Activated naive CD8-positive, alpha-beta T cell treated with anti-CD3 and anti-CD28 coated beads, Interleukin-2, amount 50 U/mL, for 16 hours (primary cell): ENCODE measurements around the gene CRKL.
"Not testable (repeated sequence)": the region's sequence is repeated elsewhere in the genome, so short reads cannot be mapped to it uniquely, and the experiment has no call there.

Source experiments
- DNase-seq: peaks from one replicate; pipeline ENCODE4 v3.0.0-alpha.2; 2020; ENCODE audit warnings: low read depth, low spot score

CRKL gene

GRCh38 chr22:20901093-20902033 is 15.8 kb upstream of the CRKL start:
- DNase-seq: not testable (repeated sequence)

DNA sequence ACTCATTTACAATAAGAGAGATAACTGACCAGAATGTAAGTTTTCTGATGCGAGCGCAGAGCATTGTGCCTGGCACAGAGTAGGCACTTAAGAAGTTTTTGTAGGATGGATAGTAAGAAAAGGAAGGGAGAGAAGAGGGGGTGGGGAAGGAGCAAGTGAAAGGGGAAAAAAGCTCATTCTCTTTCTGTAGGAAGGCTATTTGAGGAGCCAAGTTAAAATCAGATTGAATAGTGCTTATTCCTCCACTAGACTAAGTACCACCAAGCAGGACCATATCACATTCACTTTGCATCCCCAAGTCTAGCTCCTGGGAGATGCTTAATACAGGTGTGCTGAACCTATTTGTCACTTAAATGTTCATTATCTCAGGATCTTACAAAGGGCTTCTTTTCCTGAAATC is 14.1 kb upstream of the CRKL start:
- no peak for DNase-seq

GRCh38 chr22:20904008-20904979 is 12.9 kb upstream of the CRKL start:
- DNase-seq: no peak

- DNase-seq: no peak
These were observed 12.2 kb upstream of the CRKL start for GRCh38 chr22:20904980-20905355.

- no peak for DNase-seq
These were observed 11.5 kb upstream of the CRKL start for GRCh38 chr22:20905415-20906386.

DNA sequence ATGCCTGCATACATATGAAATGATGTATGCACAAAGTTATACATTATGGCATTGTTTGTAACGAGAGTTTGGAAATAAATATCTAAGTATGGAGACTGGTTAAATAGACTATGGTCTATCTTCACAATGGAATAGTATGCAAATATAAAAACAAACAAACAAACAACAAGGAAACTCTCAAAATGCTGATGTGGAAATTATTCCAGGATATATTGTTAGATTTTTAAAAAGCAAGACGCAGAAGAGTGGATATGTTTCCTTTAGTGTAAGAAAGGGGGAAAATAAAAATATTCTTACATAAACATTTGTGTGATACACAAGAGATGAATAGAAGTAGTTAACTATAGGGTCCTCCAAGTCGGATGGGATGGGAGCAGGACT is 10.8 kb upstream of the CRKL start:
- DNase-seq: no peak

GRCh38 chr22:20908717-20909116 is 8.5 kb upstream of the CRKL start:
- not testable (repeated sequence) for DNase-seq

- DNase-seq: no peak
These were observed 7.5 kb upstream of the CRKL start for GRCh38 chr22:20909543-20910303.

GRCh38 chr22:20912494-20912893 is 4.7 kb upstream of the CRKL start:
- DNase-seq: no peak

DNA sequence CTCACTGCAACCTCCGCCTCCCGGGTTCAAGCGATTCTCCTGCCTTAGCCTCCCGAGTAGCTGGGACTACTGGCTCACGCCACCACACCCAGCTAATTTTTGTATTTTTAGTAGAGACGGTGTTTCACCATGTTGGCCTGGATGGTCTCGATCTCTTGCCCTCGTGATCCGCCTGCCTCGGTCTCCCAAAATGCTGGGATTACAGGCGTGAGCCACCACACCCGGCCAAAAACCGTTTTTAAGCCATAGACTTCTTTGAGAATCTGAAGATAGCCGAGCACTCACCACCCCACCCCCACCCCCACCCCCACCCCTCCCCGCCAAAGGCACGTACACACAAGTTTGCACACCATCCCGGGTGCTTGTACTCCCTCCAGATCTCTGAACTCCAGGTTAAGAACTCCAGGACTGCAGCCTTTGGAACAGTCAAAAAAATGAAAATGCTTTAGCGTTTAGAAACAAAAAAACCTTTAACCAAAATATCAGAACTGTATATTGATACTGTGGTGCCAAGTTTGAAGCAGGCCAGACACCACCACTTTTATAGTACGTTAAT is 1.5 kb downstream of the CRKL start:
- no peak for DNase-seq

- DNase-seq: no peak
These were observed 2.5 kb downstream of the CRKL start for GRCh38 chr22:20919718-20920117.

- no peak for DNase-seq
These were observed 3.6 kb downstream of the CRKL start for GRCh38 chr22:20920881-20921203.

DNA sequence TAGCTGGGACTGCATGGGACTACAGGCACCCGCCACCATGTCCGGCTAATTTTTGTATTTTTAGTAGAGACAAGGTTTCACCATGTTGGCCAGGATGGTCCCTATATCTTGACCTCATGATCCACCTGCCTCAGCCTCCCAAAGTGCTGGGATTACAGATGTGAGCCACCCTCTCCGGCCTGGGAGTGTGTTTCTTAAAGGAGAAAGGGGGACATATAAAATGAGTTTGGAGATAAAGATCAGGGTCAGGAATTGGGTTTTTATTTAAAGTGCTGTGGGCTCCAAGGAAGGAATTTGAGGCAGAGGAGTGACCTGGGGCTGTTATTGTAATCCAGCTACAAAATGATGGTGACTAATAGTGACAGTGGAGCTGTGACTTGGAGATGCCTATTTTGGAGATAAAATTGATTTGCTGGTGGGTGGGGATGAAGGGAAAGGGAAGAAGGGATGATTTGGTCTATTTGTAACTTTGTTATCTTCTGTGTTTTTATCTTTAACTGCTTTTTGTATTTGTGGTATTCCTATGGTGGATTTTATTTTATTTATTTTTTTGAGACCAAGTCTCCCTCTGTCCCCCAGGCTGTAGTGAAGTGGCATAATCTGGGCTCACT is 5.0 kb downstream of the CRKL start:
- no peak for DNase-seq

DNA sequence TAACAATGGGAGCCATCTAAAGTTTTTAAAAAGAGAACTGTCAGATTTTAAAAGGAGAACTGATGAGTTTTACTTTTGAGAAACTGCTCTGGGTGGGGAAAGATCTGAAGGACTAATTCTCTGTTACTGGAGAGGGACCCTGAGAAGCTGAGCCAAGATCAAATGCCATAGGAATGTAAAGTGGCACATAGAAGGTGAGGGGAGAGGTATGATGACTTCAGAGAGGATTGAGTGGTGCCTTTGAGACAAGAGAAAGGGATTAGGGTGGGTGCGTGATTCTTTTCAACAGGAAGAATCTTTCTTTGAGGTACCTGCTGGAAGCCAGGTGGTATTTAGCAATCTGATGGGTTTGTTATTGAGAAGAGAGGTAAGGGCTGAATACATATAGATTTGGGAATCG is 9.0 kb downstream of the CRKL start:
- DNase-seq: no peak

DNA sequence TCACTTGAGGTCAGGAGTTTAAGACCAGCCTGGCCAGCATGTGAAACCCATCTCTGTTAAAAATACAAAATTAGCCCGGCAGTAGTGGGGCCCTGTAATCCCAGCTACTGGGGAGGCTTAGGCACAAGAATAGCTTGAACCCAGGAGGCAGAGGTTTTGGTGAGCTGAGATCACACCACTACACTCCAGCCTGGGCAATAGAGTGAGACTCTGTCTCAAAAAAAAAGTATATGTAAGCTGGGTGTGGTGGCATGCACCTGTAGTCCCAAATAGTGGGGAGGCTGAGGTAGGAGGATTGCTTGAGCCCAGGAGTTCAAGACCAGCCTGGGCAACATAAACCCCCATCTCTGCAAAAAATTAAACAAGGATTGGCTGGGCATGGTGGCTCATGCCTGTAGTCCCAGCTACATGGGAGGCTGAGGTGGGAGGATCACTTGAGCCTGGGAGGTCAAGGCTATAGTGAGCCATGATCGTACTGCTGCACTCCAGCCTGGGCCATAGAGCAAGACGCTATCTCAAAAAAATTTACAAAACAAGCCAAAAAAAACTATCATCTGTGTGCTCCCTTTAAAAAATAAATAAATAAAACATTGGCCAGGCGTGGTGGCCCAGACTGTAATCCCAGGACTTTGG is 10.8 kb downstream of the CRKL start:
- DNase-seq: no peak

DNA sequence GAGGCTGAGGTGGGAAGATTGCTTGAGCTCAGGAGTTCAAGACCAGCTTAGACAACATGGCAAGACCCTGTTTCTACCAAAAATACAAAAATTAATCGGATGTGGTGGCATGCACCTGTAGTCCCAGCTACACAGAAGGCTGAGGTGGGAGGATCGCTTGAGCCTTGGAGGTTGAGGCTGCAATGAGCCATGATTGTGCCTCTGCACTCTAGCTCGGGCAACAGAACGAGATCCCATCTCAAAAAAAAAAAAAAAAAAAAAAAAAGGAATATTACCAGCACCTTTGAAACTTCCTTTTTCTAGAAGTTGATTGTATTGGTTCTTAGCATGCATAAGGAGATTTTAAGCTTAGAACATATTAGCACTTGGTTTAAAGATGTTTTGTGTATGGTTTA is 11.4 kb downstream of the CRKL start:
- no peak for DNase-seq

- DNase-seq: no peak
These were observed 12.8 kb downstream of the CRKL start for GRCh38 chr22:20930004-20930403.

DNA sequence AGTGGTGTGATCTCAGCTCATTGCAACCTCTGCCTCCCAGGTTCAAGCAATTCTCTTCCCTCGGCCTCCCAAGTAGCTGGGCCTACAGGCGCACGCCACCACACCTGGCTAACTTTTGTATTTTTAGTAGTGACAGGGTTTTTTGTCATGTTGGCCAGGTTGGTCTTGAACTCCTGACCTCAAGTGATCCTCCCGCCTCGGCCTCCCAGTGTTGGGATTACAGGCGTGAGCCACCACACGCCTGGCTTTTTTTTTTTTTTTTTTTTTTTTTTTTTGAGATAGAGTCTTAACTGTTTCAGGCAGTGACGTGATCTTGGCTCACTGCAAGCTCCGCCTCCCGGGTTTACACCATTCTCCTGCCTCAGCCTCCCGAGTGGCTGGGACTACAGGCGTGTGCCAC is 13.2 kb downstream of the CRKL start:
- not testable (repeated sequence) for DNase-seq

DNA sequence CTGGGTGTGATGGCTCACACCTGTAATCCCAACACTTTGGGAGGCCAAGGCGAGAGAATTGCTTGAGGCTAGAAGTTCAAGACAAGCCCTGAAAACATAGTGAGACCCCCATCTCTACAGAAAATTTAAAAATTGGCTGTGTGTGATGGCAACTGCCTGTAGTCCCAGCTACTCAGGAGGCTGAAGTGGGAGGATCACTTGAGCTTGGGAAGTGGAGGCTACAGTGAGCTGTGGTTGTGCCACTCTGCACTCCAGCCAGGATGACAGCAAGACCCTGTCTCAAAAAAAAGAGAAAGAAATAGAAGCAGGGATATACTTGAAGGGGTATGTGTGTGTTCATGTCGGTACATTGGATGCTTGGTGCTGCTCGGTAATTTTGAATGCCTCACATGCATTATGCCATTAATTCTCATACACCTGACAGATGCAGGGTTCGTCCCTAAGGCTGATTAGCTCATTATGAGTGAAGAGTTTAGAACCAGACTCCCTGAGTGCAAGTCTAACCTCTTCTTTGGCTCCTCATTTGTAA is 14.0 kb downstream of the CRKL start:
- no peak for DNase-seq
